Gastrocnemius medialis (tissue), 4 donors: ENCODE measurements around the gene HOOK1.

Experiments
- POLR2A ChIP-seq, 2 donors: fragments of 450-650 bp; IDR thresholded peaks; one replicate each; pipeline ENCODE4 v1.6.1; 2017; ENCODE audit warnings: antibody characterized with exemption in 2 of 2, mild to moderate bottlenecking in 2 of 2, moderate library complexity in 2 of 2
- TF ChIP-seq, protein P1 (sequence below), 5 experiments: fragments of 450-650 bp in 3 of 5; fragments of 200-600 bp in 2 of 5; sonication (generic) in 2 of 5; IDR thresholded peaks in 4 of 5; conservative IDR thresholded peaks in 1 of 5; 1 replicate in 4 of 5; 2 replicates in 1 of 5; pipeline ENCODE4 v1.5.1; 2016 to 2019; ENCODE audit warnings: antibody characterized with exemption in 5 of 5, mild to moderate bottlenecking in 3 of 5, moderate library complexity in 3 of 5

DNA sequence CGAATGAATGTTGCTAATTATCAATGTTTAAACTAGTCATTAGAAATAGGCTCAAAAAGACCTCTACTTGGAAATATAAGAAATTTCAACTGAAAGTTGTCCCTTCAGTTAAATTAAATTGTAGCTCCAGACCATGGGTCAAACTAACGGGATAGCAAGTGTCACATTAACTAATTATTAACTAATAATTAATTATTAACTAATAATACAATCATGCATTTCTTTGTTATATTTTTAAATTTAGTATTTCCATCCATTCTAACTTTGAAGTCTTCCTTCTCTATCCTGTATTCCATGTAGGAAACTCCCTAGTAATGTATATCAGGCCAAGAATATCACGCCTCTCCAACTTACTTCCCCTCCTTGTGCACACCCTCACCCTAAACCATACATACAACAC, 43.4 kb upstream of the HOOK1 start:
- TF ChIP-seq POLR2A (IDR thresholded peaks at IDR 0.05) = no peak
- TF ChIP-seq, protein P1, sequence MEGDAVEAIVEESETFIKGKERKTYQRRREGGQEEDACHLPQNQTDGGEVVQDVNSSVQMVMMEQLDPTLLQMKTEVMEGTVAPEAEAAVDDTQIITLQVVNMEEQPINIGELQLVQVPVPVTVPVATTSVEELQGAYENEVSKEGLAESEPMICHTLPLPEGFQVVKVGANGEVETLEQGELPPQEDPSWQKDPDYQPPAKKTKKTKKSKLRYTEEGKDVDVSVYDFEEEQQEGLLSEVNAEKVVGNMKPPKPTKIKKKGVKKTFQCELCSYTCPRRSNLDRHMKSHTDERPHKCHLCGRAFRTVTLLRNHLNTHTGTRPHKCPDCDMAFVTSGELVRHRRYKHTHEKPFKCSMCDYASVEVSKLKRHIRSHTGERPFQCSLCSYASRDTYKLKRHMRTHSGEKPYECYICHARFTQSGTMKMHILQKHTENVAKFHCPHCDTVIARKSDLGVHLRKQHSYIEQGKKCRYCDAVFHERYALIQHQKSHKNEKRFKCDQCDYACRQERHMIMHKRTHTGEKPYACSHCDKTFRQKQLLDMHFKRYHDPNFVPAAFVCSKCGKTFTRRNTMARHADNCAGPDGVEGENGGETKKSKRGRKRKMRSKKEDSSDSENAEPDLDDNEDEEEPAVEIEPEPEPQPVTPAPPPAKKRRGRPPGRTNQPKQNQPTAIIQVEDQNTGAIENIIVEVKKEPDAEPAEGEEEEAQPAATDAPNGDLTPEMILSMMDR (IDR thresholded peaks at IDR 0.05 in 4 of 5, conservative IDR thresholded peaks at IDR 0.05 in 1 of 5) = no peak
